ENCODE results near the gene PDE6G.
"Not testable (repeated sequence)": the region's sequence is repeated elsewhere in the genome, so short reads cannot be mapped to it uniquely, and the experiment has no call there.

The PDE6G gene

GRCh38 chr17:81621494-81622130, 34.7 kb downstream of the PDE6G start:
- no peak for DNase-seq

DNA sequence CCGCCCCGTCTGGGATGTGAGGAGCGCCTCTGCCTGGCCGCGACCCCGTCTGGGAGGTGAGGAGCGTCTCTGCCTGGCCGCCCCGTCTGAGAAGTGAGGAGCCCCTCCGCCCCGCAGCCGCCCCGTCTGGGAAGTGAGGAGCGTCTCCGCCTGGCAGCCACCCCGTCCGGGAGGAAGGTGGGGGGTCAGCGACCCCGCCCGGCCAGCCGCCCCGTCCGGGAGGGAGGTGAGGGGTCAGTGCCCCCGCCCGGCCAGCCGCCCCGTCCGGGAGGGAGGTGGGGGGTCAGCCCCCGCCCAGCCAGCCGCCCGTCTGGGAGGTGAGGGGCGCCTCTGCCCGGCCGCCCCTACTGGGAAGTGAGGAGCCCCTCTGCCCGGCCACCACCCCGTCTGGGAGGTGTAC, 38.0 kb downstream of the PDE6G start:
- DNase-seq: not testable (repeated sequence)

- DNase-seq: no peak
These were observed 39.5 kb downstream of the PDE6G start for GRCh38 chr17:81616877-81617276.

GRCh38 chr17:81615401-81615930, 40.9 kb downstream of the PDE6G start:
- no peak for DNase-seq

GRCh38 chr17:81612172-81612970, 44.0 kb downstream of the PDE6G start:
- DNase-seq: no peak

DNA sequence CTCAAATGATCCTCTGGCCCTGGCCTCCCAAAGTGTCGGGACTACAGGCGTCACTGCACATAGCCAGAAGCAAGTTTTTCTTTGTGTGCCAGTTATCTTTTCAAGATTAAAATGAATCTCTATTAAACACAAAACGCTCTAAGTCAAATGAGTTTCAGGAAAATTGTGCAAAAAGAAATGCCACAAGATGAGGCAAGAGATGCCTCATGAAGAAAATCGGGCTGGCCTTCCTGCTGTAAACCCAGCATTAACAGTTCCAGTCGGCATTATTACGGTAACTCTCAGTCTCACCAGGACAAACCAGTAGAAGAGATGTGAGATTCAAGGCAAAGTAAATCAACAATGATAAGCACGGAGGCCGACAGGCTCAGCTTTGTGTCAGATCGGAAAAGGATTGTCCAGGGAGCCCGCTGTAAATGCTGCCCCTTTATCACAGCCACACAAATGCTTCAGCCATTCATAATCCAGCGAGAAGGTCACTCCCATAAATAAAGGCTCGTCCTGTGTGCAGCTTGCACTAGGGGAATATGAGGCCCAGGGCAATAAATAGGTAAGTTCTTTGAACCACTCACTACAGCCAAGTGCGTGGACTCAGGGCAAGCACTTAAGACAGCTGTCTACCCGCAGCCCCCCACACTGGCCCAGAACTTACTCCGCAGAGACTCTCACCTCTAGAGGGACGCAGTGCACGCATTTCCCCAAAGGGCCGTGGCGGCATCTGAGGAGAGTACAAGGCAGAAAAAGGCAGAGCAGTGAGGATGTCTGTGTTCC, 46.6 kb downstream of the PDE6G start:
- DNase-seq: no peak

GRCh38 chr17:81608605-81609004, 47.7 kb downstream of the PDE6G start:
- no peak for DNase-seq

GRCh38 chr17:81608082-81608481, 48.3 kb downstream of the PDE6G start:
- DNase-seq: no peak

DNA sequence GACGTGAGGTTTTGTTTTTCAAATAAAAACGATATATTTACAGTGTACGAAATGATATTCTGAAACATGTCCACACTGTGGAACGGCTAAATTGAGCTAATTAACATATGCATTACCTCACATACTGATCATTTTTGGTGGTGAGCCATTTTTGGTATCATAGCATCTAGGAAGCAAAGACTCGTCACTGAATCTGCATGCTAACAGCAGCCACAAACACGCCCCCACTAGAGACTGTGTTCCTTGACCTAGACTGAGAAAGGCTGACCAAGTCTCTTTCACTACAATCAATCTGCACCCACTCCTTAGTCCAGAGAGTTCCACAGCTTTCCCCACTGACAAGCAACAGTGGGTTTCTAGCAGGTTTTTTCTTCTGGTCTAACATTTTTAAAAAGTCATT, 48.9 kb downstream of the PDE6G start:
- no peak for DNase-seq

GRCh38 chr17:81603846-81604610, 52.3 kb downstream of the PDE6G start:
- DNase-seq: no peak

GRCh38 chr17:81601525-81602120, 54.7 kb downstream of the PDE6G start:
- peak; percentile 74 for DNase-seq

Measured in CD4-positive, alpha-beta T cell treated with Interleukin-12 subunit alpha and Interleukin-12 subunit beta, for 1 hour (primary cell).